ENCODE results near the gene MS4A10.

DNA sequence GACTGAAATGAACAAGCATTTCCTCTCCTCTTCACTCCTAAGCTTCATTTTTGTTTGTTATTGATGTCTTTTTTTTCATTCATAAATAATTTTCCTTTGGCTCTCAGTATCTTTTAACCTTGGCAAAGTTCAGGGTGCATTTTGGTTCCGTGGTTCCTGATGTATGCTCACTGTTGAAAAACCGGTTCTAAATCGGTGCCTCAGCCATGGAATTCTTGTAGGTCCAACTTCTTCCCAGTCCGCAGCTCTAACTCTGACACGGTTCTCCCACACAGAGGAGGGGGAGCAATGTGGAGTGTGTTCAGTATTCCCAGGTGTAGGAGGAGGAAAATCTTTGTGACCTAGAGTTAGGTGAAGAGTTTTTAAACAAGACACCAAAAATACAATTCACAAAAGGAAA is 41.0 kb upstream of the MS4A10 start:
- TF ChIP-seq, protein P1, sequence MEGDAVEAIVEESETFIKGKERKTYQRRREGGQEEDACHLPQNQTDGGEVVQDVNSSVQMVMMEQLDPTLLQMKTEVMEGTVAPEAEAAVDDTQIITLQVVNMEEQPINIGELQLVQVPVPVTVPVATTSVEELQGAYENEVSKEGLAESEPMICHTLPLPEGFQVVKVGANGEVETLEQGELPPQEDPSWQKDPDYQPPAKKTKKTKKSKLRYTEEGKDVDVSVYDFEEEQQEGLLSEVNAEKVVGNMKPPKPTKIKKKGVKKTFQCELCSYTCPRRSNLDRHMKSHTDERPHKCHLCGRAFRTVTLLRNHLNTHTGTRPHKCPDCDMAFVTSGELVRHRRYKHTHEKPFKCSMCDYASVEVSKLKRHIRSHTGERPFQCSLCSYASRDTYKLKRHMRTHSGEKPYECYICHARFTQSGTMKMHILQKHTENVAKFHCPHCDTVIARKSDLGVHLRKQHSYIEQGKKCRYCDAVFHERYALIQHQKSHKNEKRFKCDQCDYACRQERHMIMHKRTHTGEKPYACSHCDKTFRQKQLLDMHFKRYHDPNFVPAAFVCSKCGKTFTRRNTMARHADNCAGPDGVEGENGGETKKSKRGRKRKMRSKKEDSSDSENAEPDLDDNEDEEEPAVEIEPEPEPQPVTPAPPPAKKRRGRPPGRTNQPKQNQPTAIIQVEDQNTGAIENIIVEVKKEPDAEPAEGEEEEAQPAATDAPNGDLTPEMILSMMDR (IDR thresholded peaks at IDR 0.05): no peak
- TF ChIP-seq POLR2AphosphoS5 (IDR thresholded peaks at IDR 0.05) (no peak), EP300 (IDR thresholded peaks at IDR 0.05) (no peak)

All from sigmoid colon (tissue), 4 donors.